ENCODE data around the gene ASCC1.

Gene ASCC1

DNA sequence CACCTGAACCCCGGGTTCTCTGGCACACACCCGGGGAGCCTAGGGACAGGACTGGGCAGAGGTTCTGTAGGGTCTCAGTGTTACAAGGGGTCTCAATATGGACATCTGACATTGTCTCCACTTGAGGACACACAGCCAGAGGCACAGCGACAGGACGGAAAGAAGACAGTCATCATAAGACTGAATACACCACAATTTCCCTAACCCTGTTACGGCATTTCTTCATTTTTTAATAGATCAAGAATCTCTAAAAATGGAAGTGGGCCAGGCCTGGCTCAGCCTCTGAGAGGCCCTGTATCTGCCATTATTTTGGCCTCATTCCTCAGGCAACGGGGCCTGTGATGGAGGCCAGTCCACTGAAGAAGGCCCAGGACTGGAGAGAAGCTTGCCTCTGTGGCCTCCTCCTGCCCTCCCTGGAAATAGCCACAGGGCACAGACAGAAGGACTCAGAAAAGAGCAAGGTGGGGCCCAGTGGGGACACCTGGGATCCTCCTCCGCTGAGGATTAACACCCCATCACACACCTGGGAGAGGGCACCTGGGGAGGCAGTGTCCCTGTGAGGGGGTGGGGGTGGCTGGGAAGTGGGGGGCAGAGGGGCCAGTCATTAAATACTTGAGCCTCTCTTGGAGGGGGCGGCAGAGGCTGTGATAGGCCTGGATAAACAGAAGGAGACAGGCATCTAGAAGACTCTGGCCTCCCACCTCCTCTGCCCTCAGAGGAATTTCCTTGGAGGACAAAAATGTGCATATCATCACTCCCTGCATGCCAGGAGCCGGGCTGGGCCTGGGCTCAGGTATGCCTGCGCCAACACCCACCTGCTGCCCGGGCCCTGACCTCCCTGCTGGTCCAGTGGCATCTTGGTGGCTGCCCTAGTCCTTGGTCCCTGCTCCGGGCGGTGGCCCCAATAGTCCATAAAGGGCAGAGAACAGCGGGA lies 135.8 kb downstream of the ASCC1 start:
- Mint-ChIP-seq H3K27ac (peak overlapping the region; percentile 94), H3K4me3 (peak overlapping the region; percentile 44), H3K9me3 (no peaks in the 10 kb centered on the region), H3K4me1 (ENCODE audit: low read depth) (peaks cover 95% of the 10 kb centered on the region), H3K36me3 (ENCODE audit: low read depth) (peaks cover 56% of the 10 kb centered on the region), H3K27me3 (no peaks in the 10 kb centered on the region)
- DNase-seq = no peak

DNA sequence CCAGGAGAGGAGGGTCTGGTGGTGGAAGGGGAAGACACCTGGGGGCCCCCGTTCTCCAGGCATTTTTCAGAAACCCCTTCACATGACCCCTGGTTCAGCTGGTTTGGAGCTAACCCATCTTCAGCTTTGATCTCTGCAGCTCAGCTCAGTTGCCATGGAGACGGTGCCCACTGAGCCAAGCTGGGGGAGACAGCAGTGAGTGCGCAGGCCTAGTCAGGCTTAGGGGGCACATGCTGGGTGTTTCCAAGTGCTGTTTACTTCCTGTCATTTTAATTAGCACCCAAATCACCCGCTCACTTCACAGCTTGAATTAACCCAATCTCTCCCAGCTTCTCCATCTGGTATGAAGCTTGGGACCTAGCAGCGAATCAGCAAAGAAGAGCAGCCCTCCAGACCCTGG lies 136.7 kb downstream of the ASCC1 start:
- Mint-ChIP-seq H3K4me1 (ENCODE audit: low read depth) (peaks cover 95% of the 10 kb centered on the region), H3K27me3 (no peaks in the 10 kb centered on the region), H3K4me3 (no peak overlapping the region), H3K9me3 (no peaks in the 10 kb centered on the region), H3K36me3 (ENCODE audit: low read depth) (peaks cover 58% of the 10 kb centered on the region), H3K27ac (peak overlapping the region; percentile 94)
- DNase-seq = no peak

GRCh38 chr10:72077275-72077990 lies 138.6 kb downstream of the ASCC1 start:
- no peak for DNase-seq
- peaks cover 94% of the 10 kb centered on the region for H3K4me1 Mint-ChIP-seq (ENCODE audit: low read depth)
- H3K27me3 Mint-ChIP-seq = no peaks in the 10 kb centered on the region
- H3K9me3 Mint-ChIP-seq = no peaks in the 10 kb centered on the region
- peak overlapping the region; percentile 26 for H3K4me3 Mint-ChIP-seq
- H3K27ac Mint-ChIP-seq = peak overlapping the region; percentile 88
- peaks cover 61% of the 10 kb centered on the region for H3K36me3 Mint-ChIP-seq (ENCODE audit: low read depth)

- Mint-ChIP-seq H3K4me3 (no peak overlapping the region), H3K36me3 (ENCODE audit: low read depth) (peaks cover 61% of the 10 kb centered on the region), H3K9me3 (no peaks in the 10 kb centered on the region), H3K27ac (peak overlapping the region; percentile 88), H3K27me3 (no peaks in the 10 kb centered on the region), H3K4me1 (ENCODE audit: low read depth) (peaks cover 90% of the 10 kb centered on the region)
- no peak for DNase-seq
Observed at GRCh38 chr10:72076756-72077155, 139.3 kb downstream of the ASCC1 start.

GRCh38 chr10:72075376-72076115 lies 140.5 kb downstream of the ASCC1 start:
- peaks cover 67% of the 10 kb centered on the region for H3K36me3 Mint-ChIP-seq (ENCODE audit: low read depth)

DNA sequence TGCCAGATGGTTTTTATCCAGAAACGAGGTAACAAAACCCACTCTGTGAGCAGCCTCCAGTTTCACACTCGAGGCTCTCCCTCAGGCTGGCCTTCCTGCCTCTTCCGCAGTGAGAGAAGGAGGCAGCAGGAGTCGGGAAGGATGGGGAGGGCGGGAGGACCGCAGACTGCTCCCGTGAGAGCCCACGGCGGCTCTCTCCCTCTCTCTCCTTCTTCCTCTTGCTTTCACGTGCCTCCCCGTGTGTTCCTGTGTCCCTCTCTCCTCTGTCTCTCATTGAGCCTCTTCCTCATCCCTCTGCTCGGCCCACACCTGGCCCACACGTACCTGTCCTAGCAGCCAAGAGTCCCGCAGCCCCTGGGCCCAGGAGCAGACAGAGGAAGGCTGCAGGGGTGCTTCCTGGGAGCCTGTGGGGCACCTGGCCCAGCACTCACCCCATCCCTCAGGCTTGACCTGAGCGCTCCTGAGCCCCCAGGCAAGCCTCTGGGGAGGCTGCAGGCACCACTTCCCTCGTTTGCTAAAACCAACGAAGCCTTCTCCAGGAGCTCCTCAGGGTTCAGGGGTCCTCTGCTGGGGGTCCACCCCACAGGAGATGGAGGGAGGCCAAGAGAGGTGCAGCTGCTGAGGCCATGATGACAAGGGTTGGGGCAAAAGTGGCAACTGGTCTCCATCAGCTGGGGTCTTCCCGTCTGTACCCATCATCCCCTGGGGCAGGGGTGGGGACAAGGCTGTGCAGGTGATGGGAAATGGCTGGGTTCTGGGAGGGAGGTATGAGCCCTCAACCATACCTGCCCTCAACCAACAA lies 141.3 kb downstream of the ASCC1 start:
- DNase-seq = no peak
- H3K36me3 Mint-ChIP-seq (ENCODE audit: low read depth) = peaks cover 73% of the 10 kb centered on the region
- H3K4me1 Mint-ChIP-seq (ENCODE audit: low read depth) = peaks cover 88% of the 10 kb centered on the region
- no peaks in the 10 kb centered on the region for H3K9me3 Mint-ChIP-seq
- H3K4me3 Mint-ChIP-seq = no peak overlapping the region
- H3K27me3 Mint-ChIP-seq = no peaks in the 10 kb centered on the region
- H3K27ac Mint-ChIP-seq = peak overlapping the region; percentile 88

More at GRCh38 chr10:72075376-72076115, 140.5 kb downstream of the ASCC1 start:
- Mint-ChIP-seq H3K27me3 (no peaks in the 10 kb centered on the region), H3K27ac (peak overlapping the region; percentile 88), H3K4me1 (ENCODE audit: low read depth) (peaks cover 89% of the 10 kb centered on the region), H3K9me3 (no peaks in the 10 kb centered on the region), H3K4me3 (peak overlapping the region; percentile 20)
- no peak for DNase-seq

DNA sequence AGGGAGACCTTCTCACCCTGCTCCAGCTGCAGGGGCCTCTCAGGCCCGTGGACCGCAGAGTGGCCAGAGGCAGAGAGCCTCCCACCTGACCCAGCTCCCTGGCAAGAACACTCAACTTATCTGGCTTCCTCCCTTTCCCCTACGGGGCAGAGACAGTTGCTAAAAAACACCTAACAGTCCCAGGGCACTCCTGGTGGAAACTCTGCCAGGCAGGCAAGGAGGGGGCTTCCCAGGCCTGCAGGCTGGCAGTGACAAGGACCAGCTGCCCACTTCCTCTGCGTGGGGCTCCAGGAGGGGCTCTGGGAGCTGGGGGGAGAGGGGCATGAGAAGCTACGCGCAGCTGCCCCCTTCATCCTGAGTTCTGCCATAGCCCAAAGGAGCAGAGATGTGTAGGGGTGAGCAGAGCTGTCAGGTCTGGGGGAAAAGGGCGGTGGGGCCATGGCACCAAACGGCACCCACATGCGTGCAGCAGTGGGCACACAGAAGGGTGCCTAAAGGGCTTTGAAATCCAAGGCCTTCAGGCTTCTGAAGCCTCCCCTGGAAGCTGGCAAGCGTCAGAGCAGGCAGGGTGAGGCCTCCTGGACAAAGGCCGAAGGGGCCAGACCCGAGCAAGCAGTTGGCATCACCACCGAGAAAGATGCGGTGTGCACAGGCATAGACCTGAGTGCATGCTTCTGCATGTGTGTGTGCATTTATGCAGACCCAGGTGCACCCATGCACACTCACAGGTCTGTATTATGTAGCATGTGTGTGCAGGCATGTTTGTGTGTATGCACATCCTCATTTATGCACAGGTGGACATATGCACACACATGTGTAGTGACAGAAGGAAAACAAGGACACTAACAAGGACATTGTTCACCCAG lies 142.1 kb downstream of the ASCC1 start:
- Mint-ChIP-seq H3K9me3 (no peaks in the 10 kb centered on the region), H3K27me3 (no peaks in the 10 kb centered on the region), H3K36me3 (ENCODE audit: low read depth) (peaks cover 81% of the 10 kb centered on the region), H3K27ac (peak overlapping the region; percentile 81), H3K4me1 (ENCODE audit: low read depth) (peaks cover 86% of the 10 kb centered on the region), H3K4me3 (no peak overlapping the region)
- no peak for DNase-seq

DNA sequence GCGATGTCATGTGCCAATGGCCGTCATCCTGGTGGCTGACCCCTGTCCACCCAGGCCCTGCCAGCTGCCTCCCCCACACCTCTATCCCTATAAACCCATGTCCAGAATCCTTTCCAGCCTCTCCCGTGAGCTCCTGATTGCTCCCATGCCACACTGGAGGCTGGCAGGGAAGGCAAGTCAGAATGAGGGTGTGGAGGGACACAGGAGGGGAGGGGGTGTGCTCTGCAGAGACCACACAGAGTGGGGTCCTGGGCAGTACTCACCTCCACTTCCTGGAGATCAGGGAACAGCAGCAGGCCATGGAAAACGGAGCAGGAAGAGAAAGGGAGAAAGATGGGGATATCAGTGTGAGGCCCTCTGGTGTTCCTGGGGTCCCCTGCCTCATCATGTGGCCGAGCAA lies 143.4 kb downstream of the ASCC1 start:
- Mint-ChIP-seq H3K27me3 (no peaks in the 10 kb centered on the region), H3K36me3 (ENCODE audit: low read depth) (peaks cover 89% of the 10 kb centered on the region), H3K4me1 (ENCODE audit: low read depth) (peaks cover 77% of the 10 kb centered on the region), H3K9me3 (no peaks in the 10 kb centered on the region), H3K4me3 (no peak overlapping the region), H3K27ac (peak overlapping the region; percentile 86)
- no peak for DNase-seq

GRCh38 chr10:72072046-72072445 lies 144.0 kb downstream of the ASCC1 start:
- peaks cover 95% of the 10 kb centered on the region for H3K36me3 Mint-ChIP-seq (ENCODE audit: low read depth)
- DNase-seq = no peak
- H3K9me3 Mint-ChIP-seq = no peaks in the 10 kb centered on the region
- H3K4me1 Mint-ChIP-seq (ENCODE audit: low read depth) = peaks cover 71% of the 10 kb centered on the region
- H3K27me3 Mint-ChIP-seq = no peaks in the 10 kb centered on the region
- peak overlapping the region; percentile 86 for H3K27ac Mint-ChIP-seq
- no peak overlapping the region for H3K4me3 Mint-ChIP-seq

DNA sequence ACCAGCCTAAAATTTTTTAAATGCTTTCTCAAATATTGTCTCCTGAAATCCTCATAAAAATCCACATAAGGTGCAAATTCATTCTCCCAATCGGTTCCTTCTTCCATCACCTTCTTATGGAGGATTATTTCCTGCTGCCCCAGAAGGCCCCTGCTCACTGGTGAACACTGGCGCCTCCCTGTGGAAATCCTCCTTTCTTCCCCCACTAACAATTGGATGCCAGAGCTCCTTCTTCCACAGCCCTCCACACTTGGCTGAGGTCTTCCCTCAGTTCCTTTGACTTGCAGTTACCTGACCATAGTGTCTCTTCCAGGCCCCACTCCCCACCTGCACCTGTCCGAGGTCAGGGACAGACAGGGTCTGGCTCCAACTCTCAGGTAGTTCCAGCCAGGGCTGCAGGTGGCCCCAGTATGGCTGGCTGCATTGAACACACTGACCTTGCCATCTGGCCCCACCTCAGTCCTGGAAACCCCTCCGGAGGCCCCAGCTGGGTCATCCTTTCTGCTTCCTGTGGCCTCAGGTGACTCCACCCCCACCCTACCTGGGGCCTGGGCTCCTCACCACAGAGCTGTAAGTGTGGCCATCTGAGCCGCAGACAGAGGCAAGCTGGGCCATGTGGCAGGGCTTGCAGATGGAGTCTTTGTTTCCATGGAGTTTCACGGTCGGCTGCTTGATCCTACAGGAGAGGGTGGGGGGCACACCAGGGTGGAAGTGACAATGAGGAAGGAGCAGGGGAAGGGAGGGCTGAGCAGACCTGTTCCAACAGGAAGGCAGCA lies 146.1 kb downstream of the ASCC1 start:
- H3K36me3 Mint-ChIP-seq (ENCODE audit: low read depth) = peaks cover 98% of the 10 kb centered on the region
- no peaks in the 10 kb centered on the region for H3K27me3 Mint-ChIP-seq
- peaks cover 50% of the 10 kb centered on the region for H3K4me1 Mint-ChIP-seq (ENCODE audit: low read depth)
- H3K9me3 Mint-ChIP-seq = no peaks in the 10 kb centered on the region
- H3K4me3 Mint-ChIP-seq = no peak overlapping the region
- DNase-seq = no peak
- peak overlapping the region; percentile 87 for H3K27ac Mint-ChIP-seq

- Mint-ChIP-seq H3K27ac (peak overlapping the region; percentile 73), H3K27me3 (no peaks in the 10 kb centered on the region), H3K4me3 (no peak overlapping the region), H3K36me3 (ENCODE audit: low read depth) (peaks cover 93% of the 10 kb centered on the region), H3K9me3 (no peaks in the 10 kb centered on the region), H3K4me1 (ENCODE audit: low read depth) (peaks cover 40% of the 10 kb centered on the region)
- no peak for DNase-seq
Observed at GRCh38 chr10:72068901-72069446, 147.1 kb downstream of the ASCC1 start.

GRCh38 chr10:72068126-72068765 lies 147.8 kb downstream of the ASCC1 start:
- H3K27me3 Mint-ChIP-seq = no peaks in the 10 kb centered on the region
- peaks cover 36% of the 10 kb centered on the region for H3K4me1 Mint-ChIP-seq (ENCODE audit: low read depth)
- H3K36me3 Mint-ChIP-seq (ENCODE audit: low read depth) = peaks cover 93% of the 10 kb centered on the region
- H3K9me3 Mint-ChIP-seq = no peaks in the 10 kb centered on the region
- DNase-seq = no peak
- peak overlapping the region; percentile 73 for H3K27ac Mint-ChIP-seq
- H3K4me3 Mint-ChIP-seq = no peak overlapping the region
